CD14-positive monocyte (primary cell): Measurements from ENCODE around the gene CNTFR. TPM values are rescaled to one million over a fixed set of nuclear protein-coding genes. Genes with fewer than 3 reads are reported as not detected.

Experiments
- DNase-seq, 3 donors: peaks; one replicate each; pipeline ENCODE4 v3.0.0-alpha.2; 2011 to 2022
- H2AFZ ChIP-seq: 2 replicates; pipeline ENCODE4 v1.6.0; 2012; ENCODE audit warnings: mild to moderate bottlenecking, low read depth, low read length, inconsistent platforms; ENCODE audit not compliant: insufficient read depth, poor library complexity, severe bottlenecking
- H3K27ac ChIP-seq, 2 donors: 1 replicate in 1 of 2; 2 replicates in 1 of 2; pipeline ENCODE4 v1.5.1; 2012 to 2013; ENCODE audit warnings: low read length in 2 of 2, control low read depth in 1 of 2, inconsistent platforms in 1 of 2, low read depth in 1 of 2, mild to moderate bottlenecking in 1 of 2
- H3K27me3 ChIP-seq, 2 donors: one replicate each; pipeline versions ENCODE4 v1.6.0 to v1.6.1; 2011 to 2013; ENCODE audit warnings: low read length in 2 of 2; ENCODE audit not compliant: control insufficient read depth in 2 of 2, insufficient read depth in 2 of 2
- H3K36me3 ChIP-seq, 2 donors: replicated peaks in 1 of 2; 1 replicate in 1 of 2; 2 replicates in 1 of 2; pipeline versions ENCODE4 v1.5.1 to v1.6.1; 2012 to 2013; ENCODE audit warnings: low read length in 2 of 2, control low read depth in 1 of 2, inconsistent platforms in 1 of 2, mild to moderate bottlenecking in 1 of 2; ENCODE audit not compliant: insufficient read depth in 2 of 2, control insufficient read depth in 1 of 2
- H3K4me1 ChIP-seq, 2 donors: 1 replicate in 1 of 2; 2 replicates in 1 of 2; pipeline versions ENCODE4 v1.5.1 to v1.6.1; 2012 to 2013; ENCODE audit warnings: low read length in 2 of 2, control low read depth in 1 of 2, inconsistent platforms in 1 of 2, mild to moderate bottlenecking in 1 of 2, moderate library complexity in 1 of 2; ENCODE audit not compliant: insufficient read depth in 2 of 2, control insufficient read depth in 1 of 2
- H3K4me2 ChIP-seq: replicated peaks from 2 replicates; pipeline ENCODE3; 2012; ENCODE audit warnings: low read length, moderate library complexity, mild to moderate bottlenecking; ENCODE audit not compliant: poor library complexity, severe bottlenecking; ENCODE audit errors: extremely low read depth
- H3K4me3 ChIP-seq, 3 experiments: fragments of 200-600 bp in 1 of 3; sonication (generic) in 1 of 3; replicated peaks in 1 of 3; 1 replicate in 2 of 3; 2 replicates in 1 of 3; pipeline ENCODE4 v1.5.1; 2011 to 2013; ENCODE audit warnings: low read length in 3 of 3, mild to moderate bottlenecking in 3 of 3, control low read depth in 2 of 3, low read depth in 2 of 3, inconsistent platforms in 1 of 3, moderate library complexity in 1 of 3
- H3K79me2 ChIP-seq: 2 replicates; pipeline ENCODE4 v1.6.0; 2012; ENCODE audit warnings: mild to moderate bottlenecking, control low read depth, inconsistent platforms, low read length, moderate library complexity; ENCODE audit not compliant: insufficient read depth
- H3K9ac ChIP-seq: 2 replicates; pipeline ENCODE4 v1.6.0; 2017; ENCODE audit warnings: low read length, mild to moderate bottlenecking; ENCODE audit not compliant: insufficient read depth, poor library complexity, severe bottlenecking
- H3K9me3 ChIP-seq, 2 donors: replicated peaks in 1 of 2; 1 replicate in 1 of 2; 2 replicates in 1 of 2; pipeline versions ENCODE4 v1.5.1 to v1.6.1; 2012 to 2013; ENCODE audit warnings: low read length in 2 of 2, control low read depth in 1 of 2; ENCODE audit not compliant: control insufficient read depth in 1 of 2, insufficient read depth in 1 of 2
- H4K20me1 ChIP-seq: 2 replicates; pipeline ENCODE4 v1.6.0; 2012; ENCODE audit warnings: mild to moderate bottlenecking, low read length, control low read depth, moderate library complexity; ENCODE audit not compliant: insufficient read depth
- H3K27ac Mint-ChIP-seq, 7 donors: one replicate each; pipeline ENCODE4 v1.8.0; 2020; ENCODE audit warnings: mild to moderate bottlenecking in 7 of 7, mixed read lengths in 7 of 7, moderate library complexity in 6 of 7, inconsistent platforms in 2 of 7
- H3K27me3 Mint-ChIP-seq, 3 donors: one replicate each; pipeline ENCODE4 v1.8.0; 2021 to 2022; ENCODE audit warnings: low read depth in 3 of 3, mild to moderate bottlenecking in 3 of 3, mixed read lengths in 3 of 3, moderate library complexity in 3 of 3, inconsistent platforms in 1 of 3
- H3K36me3 Mint-ChIP-seq, 2 donors: one replicate each; pipeline ENCODE4 v1.8.0; 2020; ENCODE audit warnings: mixed read lengths in 2 of 2, inconsistent platforms in 1 of 2, mild to moderate bottlenecking in 1 of 2
- H3K4me1 Mint-ChIP-seq: one replicate; pipeline ENCODE4 v1.8.0; 2020; ENCODE audit warnings: mild to moderate bottlenecking, mixed read lengths
- H3K4me3 Mint-ChIP-seq, 2 donors: one replicate each; pipeline ENCODE4 v1.8.0; 2020; ENCODE audit warnings: mild to moderate bottlenecking in 2 of 2, mixed read lengths in 2 of 2, moderate library complexity in 1 of 2
- H3K9me3 Mint-ChIP-seq, 7 donors: one replicate each; pipeline ENCODE4 v1.8.0; 2020 to 2022; ENCODE audit warnings: mixed read lengths in 7 of 7, mild to moderate bottlenecking in 6 of 7, moderate library complexity in 6 of 7, inconsistent platforms in 2 of 7
- WGBS: methylation state at CpG from one replicate; pipeline ENCODE4 v1.1.5; 2013; ENCODE audit warnings: missing lambda C conversion rate; ENCODE audit not compliant: insufficient coverage; 5-methylcytosine and 5-hydroxymethylcytosine counted together
- intact Hi-C, 2 donors: fragments of 100-400 bp; cut with micrococcal nuclease; formaldehyde crosslinking; loops; one replicate each; pipeline versions ENCODE4 v1.15.0 to v1.15.1; 2023
- polyA plus RNA-seq, 3 donors: library from polyadenylated mRNA; depleted of rRNA in 1 of 3; unstranded in 2 of 3; stranded (reverse) in 1 of 3; fragments of 300-500 nt in 2 of 3; fragments of >200 nt in 1 of 3; fragmentation: Illumina TruSeq in 2 of 3; gene quantifications; 1 replicate in 2 of 3; 2 replicates in 1 of 3; pipeline ENCODE4 v1.2.3, GENCODE V29; 2012 to 2021
- TF ChIP-seq, protein P1 (sequence below): fragments of 200-600 bp; IDR thresholded peaks from one replicate; pipeline ENCODE4 v1.8.0; 2022; ENCODE audit warnings: antibody characterized with exemption, mild to moderate bottlenecking

CNTFR gene
- polyA plus RNA-seq, 3 donors, result not detected

DNA sequence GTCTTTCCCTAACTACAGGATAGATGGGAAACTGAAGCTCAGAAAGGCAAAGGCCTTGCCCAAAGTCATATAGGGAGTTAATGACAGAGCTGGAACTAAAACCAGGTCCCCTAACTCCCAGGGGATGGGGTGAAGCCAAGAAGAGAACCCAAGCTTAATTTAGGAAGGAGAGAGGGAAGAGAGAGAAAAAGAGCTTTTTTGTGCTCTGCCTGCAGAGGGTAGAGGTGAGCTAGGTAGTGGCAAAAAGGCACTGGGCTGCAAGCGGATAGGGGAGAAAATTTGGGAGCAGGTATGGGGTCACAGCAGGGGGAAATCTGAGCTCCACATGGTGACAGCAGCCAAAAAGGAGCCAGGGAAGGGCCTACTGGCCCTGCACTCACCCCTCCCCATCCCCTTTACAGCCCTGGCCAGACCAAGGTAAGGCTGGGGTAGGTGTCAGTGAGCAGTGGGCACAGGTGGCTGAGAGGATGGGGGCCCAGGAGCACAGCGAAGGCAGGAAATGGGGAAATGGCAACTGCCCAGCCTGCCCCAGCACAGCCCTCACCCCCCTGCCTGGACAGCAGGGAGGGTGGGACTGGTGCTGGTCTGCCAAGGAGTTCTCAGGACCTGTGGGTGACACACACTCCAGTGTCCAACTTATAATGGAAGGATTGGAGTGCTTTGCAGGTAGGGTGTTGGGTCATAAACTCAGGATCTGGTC, 70.1 kb downstream of the CNTFR start:
- intact Hi-C loops, result loop anchor here (5.0 kb wide), 2 partner anchors 62 to 142 kb away; partner anchors contain the start of genes DNAI1 (in 1 of the 2), FAM219A (in 1 of the 2) and MYORG (in 1 of the 2)
- no peak overlapping the region for H3K4me2 ChIP-seq
- Mint-ChIP-seq H3K4me1 (peaks cover 39% of the 10 kb centered on the region), H3K27me3 (peaks cover 15 to 28% (median 16%) of the 10 kb centered on the region in 3 donors), H3K4me3 (no peak overlapping the region), H3K36me3 (peaks cover 0 to 2% of the 10 kb centered on the region in 2 donors), H3K27ac (peak overlapping the region in 1 of 7 donors; percentile 52), H3K9me3 (peaks cover 0 to 2% (median 0%) of the 10 kb centered on the region in 7 donors)
- TF ChIP-seq, protein P1, sequence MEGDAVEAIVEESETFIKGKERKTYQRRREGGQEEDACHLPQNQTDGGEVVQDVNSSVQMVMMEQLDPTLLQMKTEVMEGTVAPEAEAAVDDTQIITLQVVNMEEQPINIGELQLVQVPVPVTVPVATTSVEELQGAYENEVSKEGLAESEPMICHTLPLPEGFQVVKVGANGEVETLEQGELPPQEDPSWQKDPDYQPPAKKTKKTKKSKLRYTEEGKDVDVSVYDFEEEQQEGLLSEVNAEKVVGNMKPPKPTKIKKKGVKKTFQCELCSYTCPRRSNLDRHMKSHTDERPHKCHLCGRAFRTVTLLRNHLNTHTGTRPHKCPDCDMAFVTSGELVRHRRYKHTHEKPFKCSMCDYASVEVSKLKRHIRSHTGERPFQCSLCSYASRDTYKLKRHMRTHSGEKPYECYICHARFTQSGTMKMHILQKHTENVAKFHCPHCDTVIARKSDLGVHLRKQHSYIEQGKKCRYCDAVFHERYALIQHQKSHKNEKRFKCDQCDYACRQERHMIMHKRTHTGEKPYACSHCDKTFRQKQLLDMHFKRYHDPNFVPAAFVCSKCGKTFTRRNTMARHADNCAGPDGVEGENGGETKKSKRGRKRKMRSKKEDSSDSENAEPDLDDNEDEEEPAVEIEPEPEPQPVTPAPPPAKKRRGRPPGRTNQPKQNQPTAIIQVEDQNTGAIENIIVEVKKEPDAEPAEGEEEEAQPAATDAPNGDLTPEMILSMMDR, result no peak
- H3K4me3 ChIP-seq, result no peak overlapping the region
- H3K9me3 ChIP-seq, result no peaks in the 10 kb centered on the region
- no peaks in the 10 kb centered on the region for H4K20me1 ChIP-seq
- no CpG with 5 or more reads among the region's 2 CpGs for WGBS
- H3K79me2 ChIP-seq, result no peaks in the 10 kb centered on the region
- no peaks in the 10 kb centered on the region for H3K36me3 ChIP-seq
- no peak overlapping the region for H3K9ac ChIP-seq
- DNase-seq, result no peak
- peaks cover 45 to 53% of the 10 kb centered on the region in 2 donors for H3K4me1 ChIP-seq
- peaks cover 1 to 22% of the 10 kb centered on the region in 2 donors for H3K27me3 ChIP-seq
- no peak overlapping the region for H3K27ac ChIP-seq
- H2AFZ ChIP-seq, result no peak overlapping the region

DNA sequence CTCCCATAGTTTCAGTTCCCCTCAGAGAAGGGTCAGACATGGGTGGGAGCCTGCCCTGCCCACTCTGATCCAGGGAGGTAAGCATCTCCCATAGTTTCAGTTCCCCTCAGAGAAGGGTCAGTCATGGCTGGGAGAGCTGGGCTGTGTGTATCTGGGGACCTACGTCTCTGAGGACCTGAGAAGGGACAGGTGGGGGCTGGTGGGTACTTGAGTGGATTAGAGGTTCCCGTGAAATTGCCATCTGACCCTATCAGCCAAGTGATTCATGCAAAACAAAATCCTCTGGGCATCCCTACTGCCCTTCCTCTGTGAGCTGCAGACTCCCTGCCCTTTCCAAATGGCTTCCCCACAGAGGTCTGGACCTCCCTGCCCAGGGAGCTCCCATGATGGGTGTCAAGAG, 70.6 kb downstream of the CNTFR start:
- Histone ChIP-seq H3K4me3 (no peak overlapping the region), H3K27me3 (peaks cover 0 to 16% of the 10 kb centered on the region in 2 donors), H2AFZ (no peak overlapping the region), H3K36me3 (no peaks in the 10 kb centered on the region), H4K20me1 (no peaks in the 10 kb centered on the region), H3K79me2 (no peaks in the 10 kb centered on the region), H3K27ac (no peak overlapping the region), H3K9ac (no peak overlapping the region), H3K9me3 (no peaks in the 10 kb centered on the region), H3K4me2 (no peak overlapping the region), H3K4me1 (peaks cover 45 to 53% of the 10 kb centered on the region in 2 donors)
- peaks cover 0 to 2% of the 10 kb centered on the region in 2 donors for H3K36me3 Mint-ChIP-seq
- H3K27ac Mint-ChIP-seq, result peak overlapping the region in 1 of 7 donors; percentile 52
- H3K4me3 Mint-ChIP-seq, result no peak overlapping the region
- peaks cover 0 to 2% (median 0%) of the 10 kb centered on the region in 7 donors for H3K9me3 Mint-ChIP-seq
- no peak for DNase-seq
- intact Hi-C loops, result no loop called here
- H3K27me3 Mint-ChIP-seq, result peaks cover 10 to 24% (median 16%) of the 10 kb centered on the region in 3 donors
- no CpG with 5 or more reads among the region's 2 CpGs for WGBS
- TF ChIP-seq, protein P1, result no peak
- H3K4me1 Mint-ChIP-seq, result peaks cover 39% of the 10 kb centered on the region
